GM10248 (cell line): ENCODE data around the gene SLC25A14.

ENCODE experiments used
- CTCF ChIA-PET: fragments of 300-600 bp; sonication (Branson Sonifier 250); formaldehyde crosslinking; extraction: SDS; loops from one replicate; lab custom pipeline; 2021; ENCODE audit warnings: antibody characterized with exemption; lab: Yijun Ruan, JAX
- POLR2A ChIA-PET: fragments of 350-650 bp; sonication (Branson Sonifier 250); formaldehyde crosslinking; extraction: SDS; loops from one replicate; lab custom pipeline; 2020; ENCODE audit warnings: antibody characterized with exemption; lab: Yijun Ruan, JAX
- DNase-seq: peaks from one replicate; pipeline ENCODE4 v3.0.0; 2012; ENCODE audit errors: extremely low spot score
- TF ChIP-seq, protein P1 (sequence below): IDR thresholded peaks from 2 replicates; pipeline ENCODE4 v1.5.1; 2012; ENCODE audit warnings: mild to moderate bottlenecking, low read depth; ENCODE audit errors: extremely low read depth, missing control alignments, control extremely low read depth

The SLC25A14 gene

DNA sequence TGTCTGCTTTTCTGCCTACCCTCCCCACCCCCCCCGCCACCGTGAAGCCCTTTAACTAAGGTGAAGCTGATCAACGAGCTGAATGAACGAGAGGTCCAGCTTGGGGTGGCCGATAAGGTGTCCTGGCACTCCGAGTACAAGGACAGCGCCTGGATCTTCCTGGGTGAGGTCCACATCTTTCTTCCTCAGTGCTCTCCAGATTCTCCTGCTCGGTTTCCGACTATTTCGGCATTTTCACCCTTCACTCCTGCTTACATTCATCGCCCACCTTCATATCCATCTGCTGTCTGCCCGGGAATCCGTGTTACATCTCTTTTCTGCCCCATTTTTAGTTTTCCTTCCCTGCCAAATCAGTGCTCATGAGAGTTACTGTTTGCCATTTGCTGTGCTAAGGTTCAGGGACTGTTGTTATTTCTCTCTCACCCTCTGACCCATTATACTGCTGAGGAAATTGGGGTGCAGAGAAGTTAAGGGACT, 62.5 kb downstream of the SLC25A14 start:
- TF ChIP-seq, protein P1, sequence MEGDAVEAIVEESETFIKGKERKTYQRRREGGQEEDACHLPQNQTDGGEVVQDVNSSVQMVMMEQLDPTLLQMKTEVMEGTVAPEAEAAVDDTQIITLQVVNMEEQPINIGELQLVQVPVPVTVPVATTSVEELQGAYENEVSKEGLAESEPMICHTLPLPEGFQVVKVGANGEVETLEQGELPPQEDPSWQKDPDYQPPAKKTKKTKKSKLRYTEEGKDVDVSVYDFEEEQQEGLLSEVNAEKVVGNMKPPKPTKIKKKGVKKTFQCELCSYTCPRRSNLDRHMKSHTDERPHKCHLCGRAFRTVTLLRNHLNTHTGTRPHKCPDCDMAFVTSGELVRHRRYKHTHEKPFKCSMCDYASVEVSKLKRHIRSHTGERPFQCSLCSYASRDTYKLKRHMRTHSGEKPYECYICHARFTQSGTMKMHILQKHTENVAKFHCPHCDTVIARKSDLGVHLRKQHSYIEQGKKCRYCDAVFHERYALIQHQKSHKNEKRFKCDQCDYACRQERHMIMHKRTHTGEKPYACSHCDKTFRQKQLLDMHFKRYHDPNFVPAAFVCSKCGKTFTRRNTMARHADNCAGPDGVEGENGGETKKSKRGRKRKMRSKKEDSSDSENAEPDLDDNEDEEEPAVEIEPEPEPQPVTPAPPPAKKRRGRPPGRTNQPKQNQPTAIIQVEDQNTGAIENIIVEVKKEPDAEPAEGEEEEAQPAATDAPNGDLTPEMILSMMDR, result no peak

DNA sequence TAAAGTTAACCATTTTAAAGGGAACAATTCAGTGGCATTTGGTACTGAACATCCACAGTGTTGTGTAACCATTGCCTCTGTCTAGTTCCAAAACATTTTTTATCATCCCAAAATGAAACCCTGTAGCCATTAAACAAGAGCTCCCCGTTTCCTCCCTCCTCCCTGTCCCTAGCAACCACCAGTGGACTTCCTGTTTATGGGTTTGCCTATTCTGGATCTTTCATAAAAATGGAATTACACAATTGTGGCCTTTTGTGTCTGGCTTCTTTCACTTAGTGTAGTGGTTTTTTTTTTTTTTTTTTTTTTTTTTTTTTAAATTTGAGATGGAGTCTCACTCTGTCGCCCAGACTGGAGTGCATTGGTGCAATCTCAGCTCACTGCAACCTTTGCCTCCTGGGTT, 73.7 kb downstream of the SLC25A14 start:
- DNase-seq, result no peak
- TF ChIP-seq, protein P1, result no peak
- POLR2A ChIA-PET, result no interaction called here
- CTCF ChIA-PET, result no interaction called here

More for the DNA sequence above, 62.5 kb downstream of the SLC25A14 start:
- POLR2A ChIA-PET, result no interaction called here
- CTCF ChIA-PET, result interaction anchor here (3.0 kb wide), 1 partner anchor 9 kb away, joined by 10 read pairs; no protein-coding TSS in a partner anchor
- DNase-seq, result no peak

DNA sequence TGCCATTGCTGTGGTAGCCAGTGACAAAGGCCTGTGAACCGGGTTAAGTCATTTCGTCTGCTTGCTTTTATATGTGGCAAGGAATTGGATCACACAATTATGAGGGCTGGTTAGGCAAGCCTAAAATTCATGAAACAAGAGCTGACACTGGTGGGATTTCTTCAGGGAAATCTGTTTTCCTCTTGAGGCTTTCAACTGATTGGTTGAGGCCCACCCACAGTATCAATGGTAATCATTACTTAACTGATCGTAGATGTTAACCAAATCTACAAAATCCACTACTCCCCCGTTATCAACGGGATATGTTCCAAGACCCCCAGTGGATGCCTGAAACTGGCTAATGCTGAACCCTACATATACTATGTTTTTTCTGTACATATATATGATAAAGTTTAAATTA, 75.1 kb downstream of the SLC25A14 start:
- TF ChIP-seq, protein P1, result no peak
- DNase-seq, result no peak
- ChIA-PET CTCF (no interaction called here), POLR2A (no interaction called here)

DNA sequence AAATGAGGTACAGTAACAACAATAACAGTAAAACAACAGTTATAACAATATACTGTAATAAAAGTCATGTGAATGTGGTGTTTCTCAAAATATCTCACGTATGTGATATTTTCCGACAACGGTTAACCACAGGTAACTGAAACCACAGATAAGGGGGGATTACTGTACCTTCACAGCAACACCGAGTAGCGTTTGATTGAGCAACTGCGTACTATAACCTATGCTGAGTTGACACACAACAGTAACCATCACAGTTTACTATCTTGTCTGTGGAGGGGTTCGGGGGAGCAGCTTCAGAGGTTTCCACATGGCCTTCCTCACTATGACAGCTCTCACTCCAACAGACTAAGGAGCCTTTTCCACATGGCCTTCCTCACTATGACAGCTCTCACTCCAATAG, 75.5 kb downstream of the SLC25A14 start:
- POLR2A ChIA-PET, result no interaction called here
- DNase-seq, result no peak
- CTCF ChIA-PET, result no interaction called here
- TF ChIP-seq, protein P1, result no peak

DNA sequence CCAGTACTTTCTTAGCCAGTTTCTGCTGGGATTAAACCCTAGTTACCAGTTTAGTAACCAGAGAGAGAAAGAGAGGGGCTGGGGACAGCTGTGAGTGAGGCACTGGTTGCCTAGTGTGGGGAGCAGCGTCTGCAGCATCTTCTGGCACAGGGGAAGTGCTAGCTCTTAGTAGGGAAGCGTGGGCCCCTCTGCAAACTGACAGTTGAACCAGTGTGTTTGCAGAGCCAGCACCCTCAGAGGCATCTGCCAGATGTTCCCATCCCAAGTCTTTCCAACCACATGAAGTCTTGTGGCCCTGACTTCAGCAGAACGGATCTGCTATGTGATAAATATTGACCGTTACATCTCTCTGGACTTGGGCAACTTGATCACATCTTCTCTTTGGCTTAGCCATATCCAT, 77.1 kb downstream of the SLC25A14 start:
- no peak for DNase-seq
- TF ChIP-seq, protein P1, result no peak
- ChIA-PET CTCF (no interaction called here), POLR2A (no interaction called here)

DNA sequence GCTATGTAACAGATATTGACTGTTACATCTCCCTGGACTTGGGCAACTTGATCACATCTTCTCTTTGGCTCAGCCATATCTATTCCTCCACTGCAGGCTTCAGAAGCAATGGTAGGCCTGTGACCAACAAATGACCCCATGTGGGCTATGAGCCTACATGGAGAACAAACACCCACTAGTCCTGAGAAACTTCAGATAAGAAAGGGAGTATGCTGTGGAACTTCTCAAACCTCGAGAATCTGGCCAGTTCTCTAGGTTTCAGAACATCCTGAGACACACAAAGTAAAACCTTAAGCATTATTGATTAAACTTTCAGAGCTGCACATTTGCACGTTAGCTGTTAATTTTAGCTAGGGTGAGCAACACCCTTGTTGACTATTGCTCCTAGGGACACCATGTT, 78.3 kb downstream of the SLC25A14 start:
- DNase-seq, result no peak
- TF ChIP-seq, protein P1, result no peak
- POLR2A ChIA-PET, result no interaction called here
- CTCF ChIA-PET, result no interaction called here
